Glutamatergic neuron (in vitro differentiated cells): ENCODE data around the gene BCAP29. TPM values are rescaled to one million over a fixed set of nuclear protein-coding genes. Genes with fewer than 3 reads are reported as not detected.

ENCODE experiments used
- DNase-seq: peaks from one replicate; pipeline ENCODE4 v3.0.0; 2022
- H3K27ac Mint-ChIP-seq: one replicate; pipeline ENCODE4 v1.8.0; 2020; ENCODE audit warnings: mild to moderate bottlenecking, mixed read lengths, inconsistent platforms; ENCODE audit not compliant: unreplicated experiment
- H3K27me3 Mint-ChIP-seq: one replicate; pipeline ENCODE4 v1.8.0; 2020; ENCODE audit warnings: mild to moderate bottlenecking, moderate library complexity, mixed read lengths, inconsistent platforms; ENCODE audit not compliant: unreplicated experiment
- H3K36me3 Mint-ChIP-seq: one replicate; pipeline ENCODE4 v1.8.0; 2020; ENCODE audit warnings: mild to moderate bottlenecking, mixed read lengths, inconsistent platforms; ENCODE audit not compliant: unreplicated experiment
- H3K4me1 Mint-ChIP-seq: one replicate; pipeline ENCODE4 v1.8.0; 2020; ENCODE audit warnings: mild to moderate bottlenecking, low read depth, mixed read lengths, inconsistent platforms; ENCODE audit not compliant: unreplicated experiment
- H3K4me3 Mint-ChIP-seq: one replicate; pipeline ENCODE4 v1.8.0; 2020; ENCODE audit warnings: mild to moderate bottlenecking, mixed read lengths, inconsistent platforms; ENCODE audit not compliant: unreplicated experiment
- H3K9me3 Mint-ChIP-seq: one replicate; pipeline ENCODE4 v1.8.0; 2020; ENCODE audit warnings: mild to moderate bottlenecking, moderate library complexity, mixed read lengths, inconsistent platforms; ENCODE audit not compliant: unreplicated experiment
- CTCF ChIP-seq: fragments of 200-600 bp; sonication (generic); IDR thresholded peaks from one replicate; pipeline ENCODE4 v1.5.0; 2021; ENCODE audit not compliant: partially characterized antibody, unreplicated experiment
- total RNA-seq: library from RNA; stranded (reverse); fragmentation: NEBNext Ultra II Directional; extraction: Animal tissue kit (Norgen Biotek cat#: 25700); gene quantifications from one replicate; pipeline ENCODE4 v1.2.1, GENCODE V29; 2021; ENCODE audit not compliant: unreplicated experiment

BCAP29 gene
- total RNA-seq, 1 donor from 2014 or later, result 30.1 TPM

- Mint-ChIP-seq H3K4me1 (no peaks in the 10 kb centered on the region), H3K27ac (no peak overlapping the region), H3K9me3 (peaks cover 3% of the 10 kb centered on the region), H3K4me3 (no peak overlapping the region), H3K36me3 (peaks cover 6% of the 10 kb centered on the region), H3K27me3 (peaks cover 2% of the 10 kb centered on the region)
- no peak for TF ChIP-seq CTCF
- DNase-seq, result no peak
Observed at GRCh38 chr7:107593025-107593410, 13.0 kb downstream of the BCAP29 start.

GRCh38 chr7:107594961-107595737 lies 15.1 kb downstream of the BCAP29 start:
- no peak overlapping the region for H3K4me3 Mint-ChIP-seq
- no peaks in the 10 kb centered on the region for H3K4me1 Mint-ChIP-seq
- no peaks in the 10 kb centered on the region for H3K27me3 Mint-ChIP-seq
- no peaks in the 10 kb centered on the region for H3K36me3 Mint-ChIP-seq
- TF ChIP-seq CTCF, result no peak
- H3K9me3 Mint-ChIP-seq, result no peaks in the 10 kb centered on the region
- DNase-seq, result no peak
- no peak overlapping the region for H3K27ac Mint-ChIP-seq

GRCh38 chr7:107596881-107597581 lies 17.0 kb downstream of the BCAP29 start:
- DNase-seq, result no peak
- Mint-ChIP-seq H3K4me1 (no peaks in the 10 kb centered on the region), H3K27me3 (no peaks in the 10 kb centered on the region), H3K9me3 (no peaks in the 10 kb centered on the region), H3K27ac (no peak overlapping the region), H3K36me3 (no peaks in the 10 kb centered on the region), H3K4me3 (no peak overlapping the region)
- no peak for TF ChIP-seq CTCF

- no peaks in the 10 kb centered on the region for H3K4me1 Mint-ChIP-seq
- H3K27me3 Mint-ChIP-seq, result no peaks in the 10 kb centered on the region
- no peaks in the 10 kb centered on the region for H3K36me3 Mint-ChIP-seq
- TF ChIP-seq CTCF, result no peak
- DNase-seq, result no peak
- H3K9me3 Mint-ChIP-seq, result no peaks in the 10 kb centered on the region
- no peak overlapping the region for H3K4me3 Mint-ChIP-seq
- H3K27ac Mint-ChIP-seq, result no peak overlapping the region
Observed at GRCh38 chr7:107597582-107597916, 17.5 kb downstream of the BCAP29 start.

- H3K4me3 Mint-ChIP-seq, result no peak overlapping the region
Observed at GRCh38 chr7:107597953-107598352, 17.9 kb downstream of the BCAP29 start.

More at GRCh38 chr7:107597953-107598352, 17.9 kb downstream of the BCAP29 start:
- Mint-ChIP-seq H3K27ac (no peak overlapping the region), H3K9me3 (no peaks in the 10 kb centered on the region), H3K36me3 (no peaks in the 10 kb centered on the region), H3K4me1 (no peaks in the 10 kb centered on the region), H3K27me3 (no peaks in the 10 kb centered on the region)
- TF ChIP-seq CTCF, result no peak
- no peak for DNase-seq
